ENCODE data around the gene CDADC1. TPM values are rescaled to one million over a fixed set of nuclear protein-coding genes. Genes with fewer than 3 reads are reported as not detected.

The CDADC1 gene
- total and polyA plus RNA-seq, 2 of the 13 experiments (the other 11 are each of a cell fraction or from before 2014, with no cell fraction given), result 2.4 to 9.0 TPM

GRCh38 chr13:49300739-49301589 lies 53.2 kb downstream of the CDADC1 start (continued):
- TF ChIP-seq XRCC5 (optimal IDR thresholded peaks at IDR 0.05; ENCODE audit: low read length), result peak; percentile 42
- 0 out of 2 replicates have a peak, but pooled peaks have one; percentile 11 for TF ChIP-seq TFDP1 (CRISPR knock-in tag; IDR thresholded peaks at IDR 0.05; ENCODE audit: borderline replicate concordance)
- no peak for TF ChIP-seq ZNF101 (CRISPR knock-in tag; IDR thresholded peaks at IDR 0.05; ENCODE audit: borderline replicate concordance, low read depth)
- TF ChIP-seq EEA1 (CRISPR knock-in tag; IDR thresholded peaks at IDR 0.05; ENCODE audit: borderline replicate concordance), result no peak
- no peak for TF ChIP-seq SIN3B (IDR thresholded peaks at IDR 0.05; ENCODE audit: low read length)
- no peak for TF ChIP-seq ZFP41 (CRISPR knock-in tag; IDR thresholded peaks at IDR 0.05; ENCODE audit: borderline replicate concordance)
- TF ChIP-seq, protein P1, sequence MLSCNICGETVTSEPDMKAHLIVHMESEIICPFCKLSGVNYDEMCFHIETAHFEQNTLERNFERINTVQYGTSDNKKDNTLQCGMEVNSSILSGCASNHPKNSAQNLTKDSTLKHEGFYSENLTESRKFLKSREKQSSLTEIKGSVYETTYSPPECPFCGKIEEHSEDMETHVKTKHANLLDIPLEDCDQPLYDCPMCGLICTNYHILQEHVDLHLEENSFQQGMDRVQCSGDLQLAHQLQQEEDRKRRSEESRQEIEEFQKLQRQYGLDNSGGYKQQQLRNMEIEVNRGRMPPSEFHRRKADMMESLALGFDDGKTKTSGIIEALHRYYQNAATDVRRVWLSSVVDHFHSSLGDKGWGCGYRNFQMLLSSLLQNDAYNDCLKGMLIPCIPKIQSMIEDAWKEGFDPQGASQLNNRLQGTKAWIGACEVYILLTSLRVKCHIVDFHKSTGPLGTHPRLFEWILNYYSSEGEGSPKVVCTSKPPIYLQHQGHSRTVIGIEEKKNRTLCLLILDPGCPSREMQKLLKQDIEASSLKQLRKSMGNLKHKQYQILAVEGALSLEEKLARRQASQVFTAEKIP (CRISPR knock-in tag; IDR thresholded peaks at IDR 0.05; ENCODE audit: borderline replicate concordance), result no peak
- TF ChIP-seq RCOR2 (CRISPR knock-in tag; IDR thresholded peaks at IDR 0.05), result no peak
- no peak for TF ChIP-seq REL (CRISPR knock-in tag; conservative IDR thresholded peaks at IDR 0.05)
- peak; percentile 81 for TF ChIP-seq RAD21 (CRISPR knock-in tag; IDR thresholded peaks at IDR 0.05)
- TF ChIP-seq, protein P2, sequence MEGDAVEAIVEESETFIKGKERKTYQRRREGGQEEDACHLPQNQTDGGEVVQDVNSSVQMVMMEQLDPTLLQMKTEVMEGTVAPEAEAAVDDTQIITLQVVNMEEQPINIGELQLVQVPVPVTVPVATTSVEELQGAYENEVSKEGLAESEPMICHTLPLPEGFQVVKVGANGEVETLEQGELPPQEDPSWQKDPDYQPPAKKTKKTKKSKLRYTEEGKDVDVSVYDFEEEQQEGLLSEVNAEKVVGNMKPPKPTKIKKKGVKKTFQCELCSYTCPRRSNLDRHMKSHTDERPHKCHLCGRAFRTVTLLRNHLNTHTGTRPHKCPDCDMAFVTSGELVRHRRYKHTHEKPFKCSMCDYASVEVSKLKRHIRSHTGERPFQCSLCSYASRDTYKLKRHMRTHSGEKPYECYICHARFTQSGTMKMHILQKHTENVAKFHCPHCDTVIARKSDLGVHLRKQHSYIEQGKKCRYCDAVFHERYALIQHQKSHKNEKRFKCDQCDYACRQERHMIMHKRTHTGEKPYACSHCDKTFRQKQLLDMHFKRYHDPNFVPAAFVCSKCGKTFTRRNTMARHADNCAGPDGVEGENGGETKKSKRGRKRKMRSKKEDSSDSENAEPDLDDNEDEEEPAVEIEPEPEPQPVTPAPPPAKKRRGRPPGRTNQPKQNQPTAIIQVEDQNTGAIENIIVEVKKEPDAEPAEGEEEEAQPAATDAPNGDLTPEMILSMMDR (CRISPR knock-in tag; IDR thresholded peaks at IDR 0.05), result peak; percentile 93
- TF ChIP-seq EED (CRISPR knock-in tag; IDR thresholded peaks at IDR 0.05), result no peak
- no peak for TF ChIP-seq PCBP1 (IDR thresholded peaks at IDR 0.05; ENCODE audit: borderline replicate concordance, low read depth, low read length)
- TF ChIP-seq ZNF577 (CRISPR knock-in tag; IDR thresholded peaks at IDR 0.05; ENCODE audit: borderline replicate concordance, low read depth), result no peak
- no peak for TF ChIP-seq RARG (CRISPR knock-in tag; IDR thresholded peaks at IDR 0.05; ENCODE audit: low read depth)
- no peak for TF ChIP-seq TMF1 (CRISPR knock-in tag; IDR thresholded peaks at IDR 0.05; ENCODE audit: low read depth)
- TF ChIP-seq RORA (CRISPR knock-in tag; IDR thresholded peaks at IDR 0.05), result no peak
- TF ChIP-seq ZNF329 (CRISPR knock-in tag; IDR thresholded peaks at IDR 0.05; ENCODE audit: low read depth), result no peak
- no peak for TF ChIP-seq KDM1A (CRISPR knock-in tag; IDR thresholded peaks at IDR 0.05)

Data from HepG2 (cell line).